ENCODE results near the gene MYRFL.

DNA sequence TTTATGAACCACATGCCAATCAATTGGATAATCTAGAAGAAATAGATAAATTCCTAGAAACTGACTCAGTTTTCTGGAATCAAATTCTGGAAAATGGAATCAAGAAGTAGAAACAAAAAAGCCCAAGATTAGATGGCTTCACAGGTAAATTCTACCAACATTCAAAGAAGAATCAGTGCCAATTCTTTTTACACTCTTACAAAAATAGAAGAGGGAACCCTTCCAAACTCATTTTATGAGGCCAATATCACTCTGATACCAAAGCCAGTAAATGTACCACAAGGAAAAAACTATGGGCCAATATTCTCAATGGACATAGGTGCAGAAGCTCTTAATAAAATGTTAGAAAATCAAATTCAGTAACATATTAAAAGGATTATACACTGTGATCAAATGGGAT is 35.7 kb upstream of the MYRFL start:
- TF ChIP-seq, protein P1, sequence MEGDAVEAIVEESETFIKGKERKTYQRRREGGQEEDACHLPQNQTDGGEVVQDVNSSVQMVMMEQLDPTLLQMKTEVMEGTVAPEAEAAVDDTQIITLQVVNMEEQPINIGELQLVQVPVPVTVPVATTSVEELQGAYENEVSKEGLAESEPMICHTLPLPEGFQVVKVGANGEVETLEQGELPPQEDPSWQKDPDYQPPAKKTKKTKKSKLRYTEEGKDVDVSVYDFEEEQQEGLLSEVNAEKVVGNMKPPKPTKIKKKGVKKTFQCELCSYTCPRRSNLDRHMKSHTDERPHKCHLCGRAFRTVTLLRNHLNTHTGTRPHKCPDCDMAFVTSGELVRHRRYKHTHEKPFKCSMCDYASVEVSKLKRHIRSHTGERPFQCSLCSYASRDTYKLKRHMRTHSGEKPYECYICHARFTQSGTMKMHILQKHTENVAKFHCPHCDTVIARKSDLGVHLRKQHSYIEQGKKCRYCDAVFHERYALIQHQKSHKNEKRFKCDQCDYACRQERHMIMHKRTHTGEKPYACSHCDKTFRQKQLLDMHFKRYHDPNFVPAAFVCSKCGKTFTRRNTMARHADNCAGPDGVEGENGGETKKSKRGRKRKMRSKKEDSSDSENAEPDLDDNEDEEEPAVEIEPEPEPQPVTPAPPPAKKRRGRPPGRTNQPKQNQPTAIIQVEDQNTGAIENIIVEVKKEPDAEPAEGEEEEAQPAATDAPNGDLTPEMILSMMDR (IDR thresholded peaks at IDR 0.05) = no peak
- TF ChIP-seq POLR2AphosphoS5 (IDR thresholded peaks at IDR 0.05) = no peak
- TF ChIP-seq POLR2A (IDR thresholded peaks at IDR 0.05) = no peak

Measured in upper lobe of left lung (tissue), 4 donors.